Left lung (tissue), 10 donors: ENCODE data around the gene UNC5C. TPM values are rescaled to one million over a fixed set of nuclear protein-coding genes. Genes with fewer than 3 reads are reported as not detected.

Experiments
- ATAC-seq: fragments of 200-7000 bp; cut with Tn5 transposase; one replicate; pipeline ENCODE4 v1.9.1; 2020; ENCODE audit warnings: moderate library complexity
- DNase-seq, 4 donors: peaks; one replicate each; pipeline ENCODE4 v3.0.0-alpha.2; 2013 to 2020
- H3K27ac ChIP-seq, 2 donors: fragments of 200-600 bp; sonication (generic) in 1 of 2; one replicate each; pipeline versions ENCODE4 v1.5.0 to v1.8.0; 2020 to 2021
- H3K27me3 ChIP-seq, 2 donors: fragments of 200-600 bp; sonication (generic) in 1 of 2; one replicate each; pipeline versions ENCODE4 v1.5.0 to v1.8.0; 2020 to 2021
- H3K36me3 ChIP-seq, 2 donors: fragments of 200-600 bp; sonication (generic) in 1 of 2; one replicate each; pipeline versions ENCODE4 v1.5.0 to v1.8.0; 2020 to 2021
- H3K4me1 ChIP-seq, 2 donors: fragments of 200-600 bp; one replicate each; pipeline ENCODE4 v1.8.0; 2021
- H3K4me3 ChIP-seq, 2 donors: fragments of 200-600 bp; sonication (generic) in 1 of 2; one replicate each; pipeline versions ENCODE4 v1.5.0 to v1.8.0; 2020 to 2021; ENCODE audit warnings: mild to moderate bottlenecking in 1 of 2
- H3K9me3 ChIP-seq, 2 donors: fragments of 200-600 bp; sonication (generic) in 1 of 2; one replicate each; pipeline versions ENCODE4 v1.5.0 to v1.8.0; 2020 to 2021
- CTCF ChIP-seq, 2 donors: fragments of 200-600 bp; sonication (generic) in 1 of 2; IDR thresholded peaks; one replicate each; pipeline versions ENCODE4 v1.5.0 to v1.8.0; 2021; ENCODE audit warnings: antibody characterized with exemption in 2 of 2
- intact Hi-C, 2 donors: fragments of 100-400 bp; cut with DNase I; formaldehyde crosslinking; loops; one replicate each; pipeline versions ENCODE4 v1.11.2 to v1.14.2; 2022
- polyA plus RNA-seq, 6 donors: library from polyadenylated mRNA; unstranded; fragments of 120-200 nt; gene quantifications; one replicate each; pipeline ENCODE4 v1.2.1, GENCODE V29; 2013; ENCODE audit not compliant: insufficient read length in 6 of 6
- total RNA-seq, 2 donors: library from RNA; stranded (reverse); fragmentation: NEBNext Ultra II Directional; extraction: Animal tissue kit (Norgen Biotek cat#: 25700); gene quantifications; one replicate each; pipeline ENCODE4 v1.2.1, GENCODE V29; 2021
- donor health status: DM: no; HTN: yes; CAD: no.
- donor health status: DM: no; HTN: no; CAD: no.

UNC5C gene
- total and polyA plus RNA-seq, 8 donors: 9.0 to 49.5 (median 40.5) TPM

- Histone ChIP-seq H3K9me3 (no peaks in the 10 kb centered on the region), H3K27me3 (no peaks in the 10 kb centered on the region), H3K4me1 (no peaks in the 10 kb centered on the region), H3K36me3 (no peaks in the 10 kb centered on the region), H3K27ac (no peak overlapping the region), H3K4me3 (no peak overlapping the region)
- no peak for TF ChIP-seq CTCF (IDR thresholded peaks at IDR 0.05)
- intact Hi-C loops: no loop called here
- DNase-seq (no peak), ATAC-seq (no peak)
These were observed 317.1 kb downstream of the UNC5C start for GRCh38 chr4:95231681-95232080.

- intact Hi-C loops: no loop called here
- Histone ChIP-seq H3K9me3 (no peaks in the 10 kb centered on the region), H3K36me3 (no peaks in the 10 kb centered on the region), H3K4me3 (no peak overlapping the region), H3K4me1 (no peaks in the 10 kb centered on the region), H3K27me3 (no peaks in the 10 kb centered on the region), H3K27ac (no peak overlapping the region)
- DNase-seq (no peak), ATAC-seq (no peak)
- no peak for TF ChIP-seq CTCF (IDR thresholded peaks at IDR 0.05)
These were observed 322.9 kb downstream of the UNC5C start for GRCh38 chr4:95225849-95226248.

GRCh38 chr4:95224402-95224801 lies 324.4 kb downstream of the UNC5C start:
- H3K4me3 ChIP-seq: no peak overlapping the region
- H3K9me3 ChIP-seq: no peaks in the 10 kb centered on the region
- intact Hi-C loops: no loop called here
- H3K36me3 ChIP-seq: no peaks in the 10 kb centered on the region
- no peaks in the 10 kb centered on the region for H3K4me1 ChIP-seq
- DNase-seq (no peak), ATAC-seq (no peak)
- no peak overlapping the region for H3K27ac ChIP-seq
- TF ChIP-seq CTCF (IDR thresholded peaks at IDR 0.05): no peak
- no peaks in the 10 kb centered on the region for H3K27me3 ChIP-seq

- intact Hi-C loops: no loop called here
- H3K4me3 ChIP-seq: no peak overlapping the region
These were observed 328.3 kb downstream of the UNC5C start for GRCh38 chr4:95220205-95221175.

More at GRCh38 chr4:95220205-95221175, 328.3 kb downstream of the UNC5C start:
- Histone ChIP-seq H3K9me3 (no peaks in the 10 kb centered on the region), H3K4me1 (peaks cover 0 to 6% of the 10 kb centered on the region in 2 donors), H3K36me3 (no peaks in the 10 kb centered on the region), H3K27me3 (no peaks in the 10 kb centered on the region), H3K27ac (no peak overlapping the region)
- ATAC-seq (no peak), DNase-seq (no peak)
- TF ChIP-seq CTCF (IDR thresholded peaks at IDR 0.05): no peak
